IMR-90 (cell line): ENCODE data around the gene ARHGAP12. TPM values are rescaled to one million over a fixed set of nuclear protein-coding genes. Genes with fewer than 3 reads are reported as not detected.
A peak's percentile ranks its signal among the peaks of the same experiment; 100 is the strongest.

Experiments
- ATAC-seq: fragments of 200-7000 bp; cut with Tn5 transposase; 2 replicates; pipeline ENCODE4 v1.9.1; 2020; ENCODE audit warnings: low read depth, mild to moderate bottlenecking, moderate library complexity
- BruUV-seq: library from RNA; stranded (reverse); fragments of 400-500 nt; replicated peaks from 2 replicates; lab custom pipeline; 2021; lab: Mats Ljungman, UMichigan
- CTCF ChIA-PET: fragments of 300-600 bp; formaldehyde crosslinking; extraction: SDS; loops from one replicate; lab custom pipeline; 2021; ENCODE audit warnings: antibody characterized with exemption; lab: Yijun Ruan, JAX
- POLR2A ChIA-PET: fragments of 300-600 bp; sonication (Branson Sonifier 250); formaldehyde crosslinking; loops from one replicate; lab custom pipeline; 2022; ENCODE audit warnings: antibody characterized with exemption; ENCODE audit not compliant: unreplicated experiment; lab: Charles Lee
- DNase-seq: peaks from one replicate; pipeline ENCODE4 v3.0.0; 2013
- H2AFZ ChIP-seq: replicated peaks from 2 replicates; pipeline ENCODE3; 2013; ENCODE audit warnings: low read length, mild to moderate bottlenecking; ENCODE audit not compliant: poor library complexity
- H2AK5ac ChIP-seq: 2 replicates; pipeline ENCODE4 v1.6.1; 2013; ENCODE audit warnings: low read depth, low read length, inconsistent platforms
- H2AK9ac ChIP-seq: replicated peaks from 2 replicates; pipeline ENCODE3; 2013; ENCODE audit warnings: mild to moderate bottlenecking, low read depth, low read length, moderate library complexity; ENCODE audit not compliant: poor library complexity
- H2BK120ac ChIP-seq: 2 replicates; pipeline ENCODE4 v1.6.1; 2013; ENCODE audit warnings: low read depth, low read length, inconsistent platforms
- H2BK15ac ChIP-seq: 3 replicates; pipeline ENCODE4 v1.6.1; 2013; ENCODE audit warnings: low read depth, low read length, inconsistent platforms
- H2BK20ac ChIP-seq: 2 replicates; pipeline ENCODE4 v1.6.1; 2013; ENCODE audit warnings: low read depth, mild to moderate bottlenecking, inconsistent platforms, low read length, moderate library complexity
- H2BK5ac ChIP-seq: 2 replicates; pipeline ENCODE4 v1.6.1; 2013; ENCODE audit warnings: mild to moderate bottlenecking, low read depth, low read length, inconsistent platforms; ENCODE audit not compliant: poor library complexity, severe bottlenecking
- H3K14ac ChIP-seq: replicated peaks from 2 replicates; pipeline ENCODE4 v1.6.1; 2013; ENCODE audit warnings: low read depth, low read length, inconsistent platforms
- H3K18ac ChIP-seq: 2 replicates; pipeline ENCODE4 v1.6.1; 2013; ENCODE audit warnings: low read depth, low read length, control low read depth
- H3K23ac ChIP-seq: 2 replicates; pipeline ENCODE4 v1.6.1; 2013; ENCODE audit warnings: low read depth, low read length, inconsistent platforms
- H3K27ac ChIP-seq: 2 replicates; pipeline ENCODE4 v1.5.1; 2013; ENCODE audit warnings: mild to moderate bottlenecking, control low read depth, low read length; ENCODE audit not compliant: insufficient read depth
- H3K27me3 ChIP-seq: 2 replicates; pipeline ENCODE4 v1.6.1; 2013; ENCODE audit warnings: low read length; ENCODE audit not compliant: control insufficient read depth, insufficient read depth
- H3K36me3 ChIP-seq: 2 replicates; pipeline ENCODE4 v1.6.1; 2013; ENCODE audit warnings: low read length, mixed read lengths; ENCODE audit not compliant: control insufficient read depth, insufficient read depth
- H3K4ac ChIP-seq: 2 replicates; pipeline ENCODE4 v1.6.1; 2013; ENCODE audit warnings: low read depth, low read length, inconsistent platforms
- H3K4me1 ChIP-seq: 2 replicates; pipeline ENCODE4 v1.6.1; 2013; ENCODE audit warnings: low read length, mixed read lengths; ENCODE audit not compliant: control insufficient read depth, insufficient read depth
- H3K4me2 ChIP-seq: 2 replicates; pipeline ENCODE4 v1.6.1; 2013; ENCODE audit warnings: low read depth, mild to moderate bottlenecking, control low read depth, low read length, moderate library complexity
- H3K4me3 ChIP-seq: 2 replicates; pipeline ENCODE4 v1.5.1; 2013; ENCODE audit warnings: low read depth, mild to moderate bottlenecking, control low read depth, low read length, moderate library complexity; ENCODE audit not compliant: insufficient read depth
- H3K56ac ChIP-seq: 2 replicates; pipeline ENCODE4 v1.6.1; 2013; ENCODE audit warnings: low read length, inconsistent platforms; ENCODE audit not compliant: insufficient read depth; ENCODE audit errors: extremely low read depth
- H3K79me1 ChIP-seq, 2 experiments: 2 replicates each; pipeline ENCODE4 v1.6.1; 2013; ENCODE audit warnings: low read length in 2 of 2, inconsistent platforms in 1 of 2, low read depth in 1 of 2
- H3K9ac ChIP-seq: 2 replicates; pipeline ENCODE4 v1.6.1; 2013; ENCODE audit warnings: low read depth, low read length, control low read depth
- H3K9me1 ChIP-seq: 2 replicates; pipeline ENCODE4 v1.6.1; 2013; ENCODE audit warnings: low read length, inconsistent platforms; ENCODE audit not compliant: insufficient read depth
- H3K9me3 ChIP-seq: 2 replicates; pipeline ENCODE4 v1.6.1; 2013; ENCODE audit warnings: low read length; ENCODE audit not compliant: control insufficient read depth, insufficient read depth
- H4K20me1 ChIP-seq: 2 replicates; pipeline ENCODE4 v1.6.1; 2013; ENCODE audit warnings: low read length, inconsistent platforms; ENCODE audit not compliant: insufficient read depth
- H4K5ac ChIP-seq: 2 replicates; pipeline ENCODE4 v1.6.1; 2013; ENCODE audit warnings: mild to moderate bottlenecking, low read depth, low read length, control low read depth
- H4K8ac ChIP-seq, 2 experiments: 2 replicates each; pipeline ENCODE4 v1.6.1; 2013; ENCODE audit warnings: low read depth in 2 of 2, low read length in 2 of 2, control low read depth in 1 of 2, inconsistent platforms in 1 of 2
- H4K91ac ChIP-seq: 2 replicates; pipeline ENCODE4 v1.6.1; 2013; ENCODE audit warnings: low read depth, low read length, inconsistent platforms; ENCODE audit not compliant: insufficient read depth
- FOS ChIP-seq: fragments of 150-350 bp; IDR thresholded peaks from 2 replicates; pipeline ENCODE4 v1.6.1; 2016; ENCODE audit warnings: low read depth, low read length
- MXI1 ChIP-seq: IDR thresholded peaks from 2 replicates; pipeline ENCODE4 v1.6.1; 2012; ENCODE audit warnings: low read depth, mild to moderate bottlenecking, low read length, moderate library complexity, borderline replicate concordance
- RFX5 ChIP-seq: IDR thresholded peaks from 2 replicates; pipeline ENCODE4 v1.8.0; 2012; ENCODE audit warnings: low read depth, mild to moderate bottlenecking, low read length, moderate library complexity
- WGBS, 2 experiments: methylation state at CpG; one replicate each; pipeline versions ENCODE4 v1.1.5 to v1.1.7; 2013; ENCODE audit warnings: missing lambda C conversion rate in 2 of 2; ENCODE audit not compliant: insufficient read length in 1 of 2; ENCODE audit errors: extremely low coverage in 2 of 2; 5-methylcytosine and 5-hydroxymethylcytosine counted together
- dilution Hi-C: fragments of 300-500 bp; cut with HindIII; formaldehyde crosslinking; loops from one replicate; pipeline ENCODE4 v1.14.3; 2018; ENCODE audit warnings: low sequenced_read_pairs; ENCODE audit not compliant: unreplicated experiment
- in situ Hi-C: fragments of 300-500 bp; cut with MboI; formaldehyde crosslinking; loops from 3 replicates; pipeline ENCODE4 v1.14.3; 2019; ENCODE audit warnings: low sequenced_read_pairs, inconsistent platforms, mixed read lengths
- intact Hi-C: fragments of 100-400 bp; cut with micrococcal nuclease; formaldehyde crosslinking; loops from 2 replicates; pipeline ENCODE4 v1.10.0; 2022
- polyA plus RNA-seq, 3 experiments: library from polyadenylated mRNA; depleted of rRNA; stranded (reverse); fragments of >200 nt; gene quantifications; 2 replicates each; pipeline ENCODE4 v1.2.3, GENCODE V29; 2012; ENCODE audit warnings: low replicate concordance in 1 of 3
- total RNA-seq: library from RNA; depleted of rRNA; stranded (reverse); fragments of >200 nt; gene quantifications from 2 replicates; pipeline ENCODE4 v1.2.3, GENCODE V29; 2012

ARHGAP12 gene
- total and polyA plus RNA-seq, 2 of the 4 experiments (the other 2 are of a cell fraction) = 9.0 to 28.5 TPM

DNA sequence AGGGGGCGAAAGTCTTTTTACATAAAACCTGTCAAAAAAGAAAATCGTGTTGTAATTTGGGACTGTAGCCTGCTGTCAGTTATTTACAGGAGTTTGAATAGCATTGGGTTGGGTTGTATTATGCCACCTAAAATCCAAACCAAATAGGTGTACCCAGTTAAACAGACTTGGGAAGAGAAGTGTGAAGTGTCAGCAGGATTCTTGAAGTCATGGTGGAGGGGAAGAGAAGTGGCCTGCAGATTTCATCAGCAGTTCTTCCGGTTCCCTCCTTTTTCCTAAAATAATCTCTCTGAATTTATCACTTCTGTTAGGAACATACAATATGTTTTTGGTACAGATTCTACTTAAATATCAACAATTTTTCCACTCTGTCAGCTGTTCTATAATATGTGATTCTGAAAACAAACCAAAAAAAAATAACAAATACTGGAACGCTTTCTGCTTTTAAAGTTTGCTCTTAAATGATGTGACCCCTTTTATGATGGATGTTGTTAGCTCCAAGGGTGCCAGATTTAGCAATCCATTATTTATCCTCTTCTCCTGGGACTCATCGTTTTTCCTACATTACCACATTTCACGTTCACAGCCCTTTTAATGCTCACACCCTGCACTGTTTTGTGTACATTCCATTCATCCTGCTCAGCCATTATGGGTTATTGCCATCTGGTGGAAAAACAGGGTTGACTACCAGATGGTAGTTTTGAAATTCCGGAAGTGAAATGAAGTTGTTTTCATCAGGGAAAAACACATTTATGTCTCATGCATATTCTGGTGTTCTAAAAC, 18.7 kb upstream of the ARHGAP12 start (continued):
- TF ChIP-seq MXI1 (0 out of 2 replicates have a peak, but pooled peaks have one; percentile 57), FOS (peak; percentile 81)

DNA sequence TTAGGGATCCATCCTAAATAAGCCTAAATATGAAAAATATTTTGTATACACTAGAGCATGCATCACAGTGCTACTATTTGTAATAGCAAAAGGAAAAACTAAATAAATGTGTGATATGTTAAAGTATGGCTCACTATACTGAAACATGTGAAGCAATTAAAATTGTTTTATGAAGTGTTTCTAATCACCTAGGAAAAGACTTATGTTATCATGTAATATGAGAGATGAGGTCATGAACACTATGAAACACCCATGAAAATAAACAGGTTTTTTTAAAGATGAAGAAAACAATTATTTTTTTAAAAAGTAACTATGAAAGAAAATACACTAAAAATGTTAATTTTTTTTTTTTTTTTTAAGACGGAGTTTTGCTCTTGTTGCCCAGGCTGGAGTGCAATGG, 16.8 kb upstream of the ARHGAP12 start:
- no peaks in the 10 kb centered on the region for H3K36me3 ChIP-seq
- H3K4me1 ChIP-seq = peaks cover 7% of the 10 kb centered on the region
- H3K9me3 ChIP-seq = no peaks in the 10 kb centered on the region
- WGBS, 2 experiments = no CpG with 5 or more reads among the region's 1 CpG
- no peak overlapping the region for H4K8ac ChIP-seq
- H3K79me1 ChIP-seq = no peaks in the 10 kb centered on the region; a peak in 1 of 4 replicates
- CTCF ChIA-PET = no interaction called here
- no peak overlapping the region for H2AK9ac ChIP-seq
- no peak overlapping the region for H3K4me2 ChIP-seq
- BruUV-seq = no TSS peak
- no peak overlapping the region for H2AK5ac ChIP-seq
- H3K18ac ChIP-seq = no peak overlapping the region
- H2BK20ac ChIP-seq = no peak overlapping the region
- no peak overlapping the region for H3K4ac ChIP-seq
- POLR2A ChIA-PET = no interaction called here
- H2BK15ac ChIP-seq = no peak overlapping the region
- ATAC-seq = no peak
- H4K20me1 ChIP-seq = no peaks in the 10 kb centered on the region
- H4K5ac ChIP-seq = no peak overlapping the region
- no peak for DNase-seq
- no peak overlapping the region for H3K56ac ChIP-seq
- no peak overlapping the region for H2BK120ac ChIP-seq
- H2AFZ ChIP-seq = no peak overlapping the region
- H4K91ac ChIP-seq = no peak overlapping the region
- H3K14ac ChIP-seq = no peak overlapping the region
- H3K27me3 ChIP-seq = no peaks in the 10 kb centered on the region
- H3K9ac ChIP-seq = no peak overlapping the region
- intact Hi-C loops (no loop called here), dilution Hi-C loops (no loop called here), in situ Hi-C loops (no loop called here)
- peaks cover 7% of the 10 kb centered on the region for H3K9me1 ChIP-seq
- no peak overlapping the region for H3K23ac ChIP-seq
- no peak overlapping the region for H2BK5ac ChIP-seq
- no peak overlapping the region for H3K4me3 ChIP-seq
- no peak overlapping the region for H3K27ac ChIP-seq
- TF ChIP-seq FOS = no peak
- TF ChIP-seq RFX5 = no peak
